Adrenal gland (tissue), 5 donors: Measurements from ENCODE around the gene TEX52.

Experiments
- POLR2A ChIP-seq, 2 donors: fragments of 450-650 bp; IDR thresholded peaks; one replicate each; pipeline ENCODE4 v1.6.1; 2017; ENCODE audit warnings: antibody characterized with exemption in 2 of 2, mild to moderate bottlenecking in 2 of 2, moderate library complexity in 1 of 2
- TF ChIP-seq, protein P1 (sequence below), 6 experiments: fragments of 450-650 bp in 4 of 6; fragments of 200-600 bp in 2 of 6; sonication (generic) in 1 of 6; IDR thresholded peaks; 1 replicate in 5 of 6; 2 replicates in 1 of 6; pipeline versions ENCODE4 v1.5.1 to v1.8.0; 2016 to 2021; ENCODE audit warnings: antibody characterized with exemption in 6 of 6, mild to moderate bottlenecking in 2 of 6, moderate library complexity in 1 of 6
- donor health status: DM: no; HTN: no; CAD: no.

DNA sequence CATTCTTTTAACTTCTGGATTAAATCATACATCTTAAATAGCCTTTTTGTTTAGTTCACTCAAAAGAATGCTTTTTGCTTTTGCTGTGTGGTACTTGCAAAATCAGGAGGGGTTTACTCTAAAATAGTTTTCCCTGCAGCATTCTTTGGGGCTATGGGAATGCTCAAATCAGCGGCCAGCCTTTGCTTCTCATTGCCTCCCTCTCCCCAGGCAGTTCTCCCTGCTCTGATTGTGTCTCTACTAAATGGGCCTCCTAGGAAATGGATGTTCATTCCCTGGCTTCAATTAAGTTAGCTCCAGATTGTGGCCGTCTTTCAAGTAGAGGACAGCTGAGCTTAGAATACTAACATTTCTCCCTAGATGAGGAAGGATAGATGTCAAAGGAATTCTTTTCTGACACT, 38.2 kb upstream of the TEX52 start:
- no peak for TF ChIP-seq POLR2A (IDR thresholded peaks at IDR 0.05)
- TF ChIP-seq, protein P1, sequence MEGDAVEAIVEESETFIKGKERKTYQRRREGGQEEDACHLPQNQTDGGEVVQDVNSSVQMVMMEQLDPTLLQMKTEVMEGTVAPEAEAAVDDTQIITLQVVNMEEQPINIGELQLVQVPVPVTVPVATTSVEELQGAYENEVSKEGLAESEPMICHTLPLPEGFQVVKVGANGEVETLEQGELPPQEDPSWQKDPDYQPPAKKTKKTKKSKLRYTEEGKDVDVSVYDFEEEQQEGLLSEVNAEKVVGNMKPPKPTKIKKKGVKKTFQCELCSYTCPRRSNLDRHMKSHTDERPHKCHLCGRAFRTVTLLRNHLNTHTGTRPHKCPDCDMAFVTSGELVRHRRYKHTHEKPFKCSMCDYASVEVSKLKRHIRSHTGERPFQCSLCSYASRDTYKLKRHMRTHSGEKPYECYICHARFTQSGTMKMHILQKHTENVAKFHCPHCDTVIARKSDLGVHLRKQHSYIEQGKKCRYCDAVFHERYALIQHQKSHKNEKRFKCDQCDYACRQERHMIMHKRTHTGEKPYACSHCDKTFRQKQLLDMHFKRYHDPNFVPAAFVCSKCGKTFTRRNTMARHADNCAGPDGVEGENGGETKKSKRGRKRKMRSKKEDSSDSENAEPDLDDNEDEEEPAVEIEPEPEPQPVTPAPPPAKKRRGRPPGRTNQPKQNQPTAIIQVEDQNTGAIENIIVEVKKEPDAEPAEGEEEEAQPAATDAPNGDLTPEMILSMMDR (IDR thresholded peaks at IDR 0.05), result no peak
